Activated CD8-positive, alpha-beta T cell treated with anti-CD3 and anti-CD28 coated beads for 36 hours (primary cell): Measurements from ENCODE around the gene NEDD9. TPM values are rescaled to one million over a fixed set of nuclear protein-coding genes. Genes with fewer than 3 reads are reported as not detected.

Experiments used
- ATAC-seq: fragments of 200-7000 bp; cut with Tn5 transposase; one replicate; pipeline ENCODE4 v1.10.0; 2021; ENCODE audit warnings: mild to moderate bottlenecking, moderate library complexity
- CTCF ChIA-PET: fragments of 350-600 bp; sonication (Branson Sonifier 250); formaldehyde crosslinking; loops from one replicate; lab custom pipeline; 2021; ENCODE audit warnings: antibody characterized with exemption; lab: Charles Lee
- POLR2A ChIA-PET: fragments of 350-600 bp; sonication (Branson Sonifier 250); formaldehyde crosslinking; loops from one replicate; lab custom pipeline; 2021; ENCODE audit warnings: antibody characterized with exemption; lab: Charles Lee
- DNase-seq: peaks from one replicate; pipeline ENCODE4 v3.0.0-alpha.2; 2020
- H3K27ac Mint-ChIP-seq: one replicate; pipeline ENCODE4 v1.8.0; 2021; ENCODE audit warnings: mild to moderate bottlenecking, mixed read lengths
- H3K27me3 Mint-ChIP-seq: one replicate; pipeline ENCODE4 v1.8.0; 2021; ENCODE audit warnings: mixed read lengths
- H3K36me3 Mint-ChIP-seq: one replicate; pipeline ENCODE4 v1.8.0; 2021; ENCODE audit warnings: low read depth, mixed read lengths
- H3K4me1 Mint-ChIP-seq: one replicate; pipeline ENCODE4 v1.8.0; 2021; ENCODE audit warnings: low read depth, mixed read lengths
- H3K4me3 Mint-ChIP-seq: one replicate; pipeline ENCODE4 v1.8.0; 2021; ENCODE audit warnings: mild to moderate bottlenecking, moderate library complexity, mixed read lengths
- H3K9me3 Mint-ChIP-seq: one replicate; pipeline ENCODE4 v1.8.0; 2021; ENCODE audit warnings: mixed read lengths
- CTCF ChIP-seq: fragments of 200-600 bp; IDR thresholded peaks from one replicate; pipeline ENCODE4 v1.8.0; 2022; ENCODE audit warnings: antibody characterized with exemption, mild to moderate bottlenecking
- intact Hi-C: fragments of 100-400 bp; cut with micrococcal nuclease; formaldehyde crosslinking; loops from one replicate; pipeline ENCODE4 v1.10.0; 2022
- total RNA-seq, 2 experiments: library from RNA; stranded (reverse); gene quantifications; one replicate each; pipeline ENCODE4 v1.2.3, GENCODE V29; 2021

Gene NEDD9
- total RNA-seq, 2 experiments from 2014 or later = 26.6 to 29.7 TPM

DNA sequence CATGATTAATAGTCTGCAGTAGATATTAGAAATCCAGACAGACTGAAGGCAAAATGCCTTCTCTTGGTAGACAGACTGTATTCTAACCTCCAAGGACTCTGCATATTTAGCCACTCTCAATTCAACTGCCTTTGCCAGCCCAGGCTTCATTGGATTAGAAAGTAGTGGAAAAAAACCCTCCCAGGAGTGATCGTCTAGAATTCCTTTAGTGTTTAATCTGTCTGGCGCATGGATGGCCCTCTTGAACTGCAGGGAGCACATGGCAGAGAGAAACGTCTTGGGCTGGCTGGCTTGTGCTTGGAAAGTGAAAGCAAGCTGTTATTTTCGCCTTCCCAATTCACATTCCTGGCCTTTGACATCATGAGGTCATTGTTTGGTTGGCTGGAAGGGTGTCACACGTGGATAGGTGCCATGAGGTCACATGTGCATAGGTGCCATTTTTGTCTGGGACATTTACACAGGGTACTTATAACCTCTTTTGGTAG, 30.9 kb upstream of the NEDD9 start:
- no peak for TF ChIP-seq CTCF
- peaks cover 8% of the 10 kb centered on the region for H3K36me3 Mint-ChIP-seq
- H3K27me3 Mint-ChIP-seq = no peaks in the 10 kb centered on the region
- peak overlapping the region; percentile 3 for H3K27ac Mint-ChIP-seq
- ChIA-PET CTCF (interaction anchor here (1.8 to 2.4 kb wide), 2 partner anchors 31 to 233 kb away, joined by 5 to 7 read pairs; partner anchors contain the start of gene NEDD9), POLR2A (no interaction called here)
- ATAC-seq (no peak), DNase-seq (no peak)
- H3K4me3 Mint-ChIP-seq = no peak overlapping the region
- no peaks in the 10 kb centered on the region for H3K9me3 Mint-ChIP-seq
- H3K4me1 Mint-ChIP-seq = peaks cover 53% of the 10 kb centered on the region
- intact Hi-C loops = no loop called here

GRCh38 chr6:11262242-11262641, 29.8 kb upstream of the NEDD9 start:
- POLR2A ChIA-PET = no interaction called here
- peaks cover 64% of the 10 kb centered on the region for H3K4me1 Mint-ChIP-seq

DNA sequence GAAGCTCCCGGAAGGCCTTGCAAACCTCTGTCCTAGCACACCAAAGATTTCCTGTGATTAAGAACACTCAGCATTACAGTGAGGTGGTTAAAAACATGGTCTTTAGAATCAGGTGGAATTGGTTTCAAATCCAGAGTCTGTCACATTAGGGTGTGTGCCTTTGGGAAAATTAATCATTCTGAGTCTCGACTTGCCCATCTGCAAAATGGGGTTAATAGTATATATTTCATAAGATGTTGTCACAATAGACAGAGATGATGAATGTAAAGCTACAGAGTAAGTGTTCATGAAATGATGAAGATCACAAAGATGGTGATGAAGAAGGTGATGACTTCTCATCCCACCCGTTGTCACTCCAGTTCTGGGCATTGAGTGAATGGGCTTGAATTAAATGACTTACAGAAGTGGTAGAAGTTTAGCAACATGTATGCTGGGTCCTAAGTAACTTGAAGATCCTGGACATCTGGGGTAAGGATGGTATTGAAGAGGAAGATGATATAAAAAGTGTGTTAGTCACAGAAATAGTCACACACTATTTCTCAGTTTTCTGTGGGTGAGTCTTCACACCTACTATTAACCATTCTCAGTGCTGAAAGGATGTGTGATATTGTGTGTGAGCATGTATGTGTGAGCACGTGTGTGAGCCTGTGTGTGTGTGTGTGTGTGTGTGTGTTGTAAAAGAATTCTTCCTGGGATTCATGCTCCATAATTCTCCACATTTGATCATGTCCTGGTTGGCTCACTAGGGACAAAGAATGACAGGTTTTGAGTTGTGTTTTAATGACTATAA, 28.0 kb upstream of the NEDD9 start:
- H3K27me3 Mint-ChIP-seq = no peaks in the 10 kb centered on the region
- DNase-seq = no peak
- ChIA-PET CTCF (interaction anchor here (1.0 to 2.7 kb wide), 3 partner anchors 17 to 88 kb away, joined by 3 to 13 read pairs (median 3); no protein-coding TSS in a partner anchor), POLR2A (interaction anchor here (0.7 to 1.4 kb wide), 3 partner anchors 8 to 148 kb away, joined by 3 to 4 read pairs (median 3); no protein-coding TSS in a partner anchor)
- TF ChIP-seq CTCF = no peak
- ATAC-seq = no peak
- H3K36me3 Mint-ChIP-seq = peaks cover 20% of the 10 kb centered on the region
- no peak overlapping the region for H3K4me3 Mint-ChIP-seq
- no peaks in the 10 kb centered on the region for H3K9me3 Mint-ChIP-seq
- peaks cover 72% of the 10 kb centered on the region for H3K4me1 Mint-ChIP-seq
- H3K27ac Mint-ChIP-seq = peak overlapping the region; percentile 51
- intact Hi-C loops = no loop called here

More at GRCh38 chr6:11262242-11262641, 29.8 kb upstream of the NEDD9 start:
- Mint-ChIP-seq H3K4me3 (no peak overlapping the region), H3K27me3 (no peaks in the 10 kb centered on the region), H3K27ac (no peak overlapping the region), H3K9me3 (no peaks in the 10 kb centered on the region), H3K36me3 (peaks cover 12% of the 10 kb centered on the region)
- intact Hi-C loops = no loop called here
- ATAC-seq (no peak), DNase-seq (no peak)
- CTCF ChIA-PET = interaction anchor here (1.1 to 2.7 kb wide), 4 partner anchors 30 to 234 kb away, joined by 3 to 13 read pairs (median 6); partner anchors contain the start of gene NEDD9
- TF ChIP-seq CTCF = no peak

DNA sequence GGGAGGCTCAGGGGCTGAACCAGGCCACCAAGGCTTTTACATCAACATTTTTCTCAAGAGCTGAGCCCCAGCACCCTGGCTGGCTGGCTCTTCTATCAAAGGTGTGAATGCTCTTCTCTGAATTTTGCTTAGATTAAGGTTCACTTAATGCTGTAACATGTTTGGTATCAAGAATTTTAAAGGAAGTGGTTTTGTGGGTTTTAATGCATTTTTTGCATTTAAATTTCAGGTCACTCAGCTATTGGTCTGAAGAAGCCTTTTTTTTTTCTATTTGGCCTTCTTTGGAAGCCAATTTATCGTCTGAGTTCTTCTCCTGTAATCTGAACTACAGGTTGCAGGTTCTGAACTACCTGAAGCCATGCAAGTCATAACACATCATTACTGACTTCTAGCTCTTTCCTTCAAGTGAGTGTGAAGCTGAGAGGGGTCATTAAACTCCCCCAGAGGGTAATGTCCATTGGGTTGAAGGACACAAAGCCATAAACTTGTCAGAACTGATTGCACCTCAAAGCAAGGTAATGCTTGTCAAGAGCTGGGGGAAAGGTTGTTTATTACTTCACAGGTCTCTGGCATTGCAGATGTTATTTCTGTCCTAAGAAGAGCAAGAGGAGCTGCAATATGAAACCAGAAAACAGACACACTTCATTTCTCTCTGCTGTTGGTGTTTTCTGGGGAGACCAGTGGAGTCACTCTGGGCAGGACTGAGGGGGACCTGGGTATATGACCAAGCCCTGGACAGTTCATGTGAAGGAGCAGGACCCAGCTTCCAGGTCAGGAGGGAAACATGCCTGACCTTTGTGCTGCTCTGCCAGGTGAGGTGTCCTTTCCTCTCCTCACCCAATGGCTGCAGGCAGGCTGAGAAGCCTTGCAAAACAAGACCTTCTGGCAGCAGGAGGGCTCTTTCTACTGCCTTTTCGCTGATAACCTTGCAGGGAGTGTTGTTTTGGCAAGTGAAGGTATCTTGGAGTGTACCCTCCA, 26.1 kb upstream of the NEDD9 start:
- ATAC-seq = peak; percentile 91
- TF ChIP-seq CTCF = no peak

More for the DNA sequence above, 26.1 kb upstream of the NEDD9 start:
- Mint-ChIP-seq H3K36me3 (peaks cover 22% of the 10 kb centered on the region), H3K4me3 (peak overlapping the region; percentile 18), H3K27ac (peak overlapping the region; percentile 93), H3K27me3 (no peaks in the 10 kb centered on the region), H3K4me1 (peaks cover 72% of the 10 kb centered on the region), H3K9me3 (no peaks in the 10 kb centered on the region)
- ChIA-PET POLR2A (interaction anchor here (0.6 to 1.2 kb wide), 6 partner anchors 19 to 123 kb away, joined by 3 to 5 read pairs (median 4); no protein-coding TSS in a partner anchor), CTCF (interaction anchor here (0.8 to 1.6 kb wide), 5 partner anchors 25 to 238 kb away, joined by 3 to 9 read pairs (median 4); no protein-coding TSS in a partner anchor)
- intact Hi-C loops = no loop called here
- DNase-seq = peak; percentile 77
